Measurements from ENCODE around the gene KCNK17.

DNA sequence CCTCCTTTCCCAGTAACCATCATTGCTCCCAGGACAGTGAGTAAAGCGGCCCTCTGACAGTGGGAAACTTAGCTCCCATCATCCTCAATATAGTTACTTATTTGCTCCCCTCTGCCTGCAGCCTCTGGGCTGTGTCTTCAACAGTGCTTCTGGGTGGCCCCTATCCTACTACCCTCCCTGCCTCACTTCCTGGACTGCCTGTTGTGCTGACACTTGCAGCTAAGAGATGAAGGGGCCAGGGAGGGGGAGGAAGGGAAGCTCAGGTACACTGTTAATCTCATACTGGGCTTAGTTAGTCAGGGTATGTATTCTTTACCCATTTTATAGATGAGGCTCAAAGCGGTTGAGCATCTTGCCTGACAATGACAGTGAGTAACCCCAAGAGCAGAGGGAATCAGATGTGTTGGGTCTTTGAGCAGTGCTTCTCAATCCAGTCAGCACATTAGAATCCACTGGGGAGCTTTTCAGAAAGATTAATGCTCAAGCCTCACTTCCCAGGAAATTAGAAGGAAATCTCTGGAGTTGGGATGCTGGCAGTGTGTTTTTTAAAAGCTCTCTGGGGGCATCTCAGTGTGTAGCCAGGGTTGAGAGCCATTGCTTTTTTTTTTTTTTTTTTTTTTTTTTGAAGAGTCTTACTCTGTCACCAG, 57.8 kb downstream of the KCNK17 start:
- TF ChIP-seq, protein P1, sequence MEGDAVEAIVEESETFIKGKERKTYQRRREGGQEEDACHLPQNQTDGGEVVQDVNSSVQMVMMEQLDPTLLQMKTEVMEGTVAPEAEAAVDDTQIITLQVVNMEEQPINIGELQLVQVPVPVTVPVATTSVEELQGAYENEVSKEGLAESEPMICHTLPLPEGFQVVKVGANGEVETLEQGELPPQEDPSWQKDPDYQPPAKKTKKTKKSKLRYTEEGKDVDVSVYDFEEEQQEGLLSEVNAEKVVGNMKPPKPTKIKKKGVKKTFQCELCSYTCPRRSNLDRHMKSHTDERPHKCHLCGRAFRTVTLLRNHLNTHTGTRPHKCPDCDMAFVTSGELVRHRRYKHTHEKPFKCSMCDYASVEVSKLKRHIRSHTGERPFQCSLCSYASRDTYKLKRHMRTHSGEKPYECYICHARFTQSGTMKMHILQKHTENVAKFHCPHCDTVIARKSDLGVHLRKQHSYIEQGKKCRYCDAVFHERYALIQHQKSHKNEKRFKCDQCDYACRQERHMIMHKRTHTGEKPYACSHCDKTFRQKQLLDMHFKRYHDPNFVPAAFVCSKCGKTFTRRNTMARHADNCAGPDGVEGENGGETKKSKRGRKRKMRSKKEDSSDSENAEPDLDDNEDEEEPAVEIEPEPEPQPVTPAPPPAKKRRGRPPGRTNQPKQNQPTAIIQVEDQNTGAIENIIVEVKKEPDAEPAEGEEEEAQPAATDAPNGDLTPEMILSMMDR (IDR thresholded peaks at IDR 0.05), result no peak
- TF ChIP-seq POLR2A (IDR thresholded peaks at IDR 0.05), result no peak
- no peak for TF ChIP-seq EP300 (IDR thresholded peaks at IDR 0.05)

All from upper lobe of left lung (tissue), 4 donors.